Measurements from ENCODE around the gene RGS11. TPM values are rescaled to one million over a fixed set of nuclear protein-coding genes. Genes with fewer than 3 reads are reported as not detected.
A peak's percentile ranks its signal among the peaks of the same experiment; 100 is the strongest.

Gene RGS11
- not detected for total RNA-seq

DNA sequence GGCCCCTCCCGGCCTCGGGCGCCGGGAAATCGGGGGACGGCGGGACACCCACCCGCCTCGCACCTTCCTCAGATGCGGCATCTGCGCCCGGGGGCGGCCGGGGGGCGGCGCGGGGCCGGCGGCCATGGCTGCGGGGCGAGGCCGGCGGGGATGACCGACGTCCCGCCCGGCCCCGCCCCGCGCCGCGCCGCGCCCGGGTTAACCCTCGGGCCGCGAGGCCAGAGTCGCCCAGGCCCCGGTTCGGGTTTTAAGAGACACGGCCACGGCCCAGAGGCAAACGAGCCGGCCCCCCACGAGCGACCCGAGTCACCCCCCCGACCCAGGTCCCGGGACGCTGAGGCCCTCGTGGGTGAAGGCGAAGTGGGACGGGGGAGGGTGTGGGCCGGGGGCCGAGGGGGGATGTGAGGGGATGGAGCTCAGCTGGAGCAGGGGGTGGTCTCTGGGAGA lies at the start of gene RGS11:
Gene RGS11, minus strand, starts transcription at position 159 of the 447 bp plus-strand sequence. Its CDS starts 33 bp downstream, at position 126.
- peaks cover 26% of the 10 kb centered on the region for H3K27me3 Mint-ChIP-seq (ENCODE audit: low read depth)
- no peaks in the 10 kb centered on the region for H3K9me3 Mint-ChIP-seq (ENCODE audit: insufficient read depth)
- no peak within 1 kb of the TSS for H3K27ac Mint-ChIP-seq
- H3K4me1 Mint-ChIP-seq (ENCODE audit: low read depth) = peaks cover 9% of the 10 kb centered on the region
- H3K4me3 Mint-ChIP-seq = no peak within 1 kb of the TSS
- ChIA-PET POLR2A (no interaction called here), CTCF (no interaction called here)
- ATAC-seq (no peak), DNase-seq (no peak)
- no peaks in the 10 kb centered on the region for H3K36me3 Mint-ChIP-seq (ENCODE audit: low read depth)

DNA sequence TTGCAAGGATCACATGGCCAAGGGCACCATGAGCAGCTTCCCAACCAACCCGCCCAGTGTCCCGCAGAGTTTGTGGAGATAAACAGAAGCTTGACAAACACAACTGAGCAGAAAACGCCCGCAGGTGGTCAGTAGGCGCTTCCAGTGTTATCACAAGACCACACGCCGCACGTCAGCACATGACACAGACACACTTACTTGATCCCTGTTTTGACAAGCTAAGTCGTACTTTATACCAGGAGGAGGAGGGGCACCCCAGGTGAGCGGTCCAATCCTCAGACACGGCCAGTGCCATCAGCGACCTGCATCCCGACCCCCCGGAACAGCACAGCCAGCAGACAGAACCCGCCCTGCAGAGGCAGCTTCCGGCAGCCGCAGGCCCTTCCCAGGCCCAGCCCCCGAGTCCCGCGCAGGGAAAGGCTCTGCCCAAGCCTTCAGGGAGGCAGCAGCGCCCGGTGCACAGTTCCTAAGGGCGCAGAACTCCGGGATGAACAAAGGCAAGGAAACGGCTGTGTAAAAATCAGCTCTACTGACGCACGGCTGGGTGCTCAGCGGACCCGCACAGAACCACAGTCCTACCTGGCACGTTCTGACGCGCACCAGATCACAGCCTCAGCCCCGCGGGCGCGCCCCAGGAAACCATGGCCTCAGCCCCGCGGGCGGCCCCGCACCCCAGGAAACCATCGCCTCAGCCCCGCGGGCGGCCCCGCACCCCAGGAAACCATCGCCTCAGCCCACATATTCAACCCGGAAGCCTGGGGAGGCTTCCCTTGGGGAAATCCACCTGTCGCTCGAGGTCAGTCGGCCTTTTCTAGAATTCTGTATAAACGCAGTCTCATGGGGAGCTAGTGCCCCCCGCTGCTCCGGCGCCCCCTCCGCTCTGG lies 48.9 kb upstream of the RGS11 start:
- Mint-ChIP-seq H3K9me3 (ENCODE audit: insufficient read depth) (no peaks in the 10 kb centered on the region), H3K4me1 (ENCODE audit: low read depth) (peaks cover 42% of the 10 kb centered on the region), H3K27me3 (ENCODE audit: low read depth) (no peaks in the 10 kb centered on the region), H3K4me3 (peak overlapping the region; percentile 57), H3K36me3 (ENCODE audit: low read depth) (peaks cover 12% of the 10 kb centered on the region), H3K27ac (peak overlapping the region; percentile 75)
- POLR2A ChIA-PET = interaction anchor here (1.5 to 1.6 kb wide), 2 partner anchors 27 to 90 kb away, joined by 4 to 5 read pairs; partner anchors contain the start of genes AXIN1 and FAM234A
- DNase-seq (peak; percentile 70), ATAC-seq (peak; percentile 83)
- CTCF ChIA-PET = interaction anchor here (1.5 kb wide), 1 partner anchor 90 kb away, joined by 4 read pairs; the partner anchor contains the start of gene FAM234A

- no peak for ATAC-seq
- DNase-seq = no peak
- Mint-ChIP-seq H3K9me3 (ENCODE audit: insufficient read depth) (no peaks in the 10 kb centered on the region), H3K4me1 (ENCODE audit: low read depth) (peaks cover 44% of the 10 kb centered on the region), H3K27ac (no peak overlapping the region), H3K27me3 (ENCODE audit: low read depth) (no peaks in the 10 kb centered on the region), H3K36me3 (ENCODE audit: low read depth) (peaks cover 13% of the 10 kb centered on the region), H3K4me3 (no peak overlapping the region)
- CTCF ChIA-PET = interaction anchor here (1.5 kb wide), 1 partner anchor 89 kb away, joined by 4 read pairs; the partner anchor contains the start of gene FAM234A
- POLR2A ChIA-PET = interaction anchor here (1.5 kb wide), 1 partner anchor 89 kb away, joined by 5 read pairs; the partner anchor contains the start of gene FAM234A
Observed at GRCh38 chr16:324201-324450, 48.4 kb upstream of the RGS11 start.

DNA sequence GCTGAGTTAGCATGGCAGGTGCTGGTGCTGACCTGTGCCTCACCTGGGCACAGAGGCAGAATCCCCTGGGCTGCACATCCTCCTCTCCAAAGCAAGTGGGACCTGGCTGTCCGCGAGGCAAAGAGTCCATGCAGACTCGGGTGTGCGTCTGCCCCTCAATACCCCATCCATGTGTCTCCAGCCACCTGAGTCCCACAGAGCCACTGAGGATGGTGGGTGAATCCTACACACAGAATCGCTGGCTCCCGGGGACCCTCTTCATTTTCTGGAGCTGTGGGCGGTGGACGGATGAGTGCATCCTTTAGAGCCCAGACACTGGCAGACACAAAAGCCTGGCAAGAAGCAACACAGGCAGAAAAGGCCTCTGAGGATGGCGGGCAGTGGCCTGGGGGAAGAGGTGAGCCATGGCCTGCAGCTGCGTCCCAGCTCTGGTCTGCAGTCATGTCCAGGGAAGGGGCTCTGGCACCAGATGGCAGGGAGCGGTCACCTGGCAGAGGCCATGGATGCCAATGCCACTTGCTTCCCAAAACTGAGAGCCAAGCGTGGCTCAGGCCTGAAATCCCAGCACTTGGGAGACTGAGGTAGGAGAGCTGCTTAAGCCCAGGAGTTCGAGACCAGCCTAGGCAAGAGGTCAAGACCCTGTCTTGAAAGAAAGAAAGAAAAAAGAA lies 46.9 kb upstream of the RGS11 start:
- Mint-ChIP-seq H3K27me3 (ENCODE audit: low read depth) (no peaks in the 10 kb centered on the region), H3K9me3 (ENCODE audit: insufficient read depth) (no peaks in the 10 kb centered on the region), H3K27ac (no peak overlapping the region), H3K36me3 (ENCODE audit: low read depth) (peaks cover 13% of the 10 kb centered on the region), H3K4me3 (no peak overlapping the region), H3K4me1 (ENCODE audit: low read depth) (peaks cover 49% of the 10 kb centered on the region)
- ATAC-seq (no peak), DNase-seq (no peak)
- ChIA-PET CTCF (no interaction called here), POLR2A (interaction anchor here (0.7 kb wide), 1 partner anchor 87 kb away, joined by 3 read pairs; no protein-coding TSS in a partner anchor)

- ChIA-PET POLR2A (no interaction called here), CTCF (no interaction called here)
- Mint-ChIP-seq H3K4me1 (ENCODE audit: low read depth) (peaks cover 43% of the 10 kb centered on the region), H3K4me3 (no peak overlapping the region), H3K27ac (no peak overlapping the region), H3K27me3 (ENCODE audit: low read depth) (no peaks in the 10 kb centered on the region), H3K9me3 (ENCODE audit: insufficient read depth) (no peaks in the 10 kb centered on the region), H3K36me3 (ENCODE audit: low read depth) (peaks cover 13% of the 10 kb centered on the region)
- ATAC-seq (no peak), DNase-seq (no peak)
Observed at GRCh38 chr16:321532-321931, 45.8 kb upstream of the RGS11 start.

DNA sequence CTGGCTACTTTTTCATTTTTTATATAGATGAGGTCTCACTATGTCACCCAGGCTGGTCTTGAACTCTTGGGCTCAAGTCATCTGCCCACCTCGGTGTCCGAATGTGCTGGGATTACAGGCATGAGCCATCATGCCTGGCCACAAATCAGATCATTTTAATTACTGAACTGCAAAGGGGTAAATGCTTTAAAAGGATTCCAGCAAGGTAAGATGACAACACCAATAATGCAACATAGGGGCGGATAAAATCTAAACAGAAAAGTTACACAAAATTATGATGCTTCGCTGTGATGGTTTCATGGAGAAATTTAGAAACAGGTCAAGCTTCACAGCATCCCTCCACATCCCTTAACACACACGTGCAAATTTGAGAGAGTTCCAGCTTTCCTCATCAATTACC lies 44.5 kb upstream of the RGS11 start:
- Mint-ChIP-seq H3K27me3 (ENCODE audit: low read depth) (no peaks in the 10 kb centered on the region), H3K27ac (no peak overlapping the region), H3K4me1 (ENCODE audit: low read depth) (peaks cover 36% of the 10 kb centered on the region), H3K9me3 (ENCODE audit: insufficient read depth) (no peaks in the 10 kb centered on the region), H3K36me3 (ENCODE audit: low read depth) (peaks cover 8% of the 10 kb centered on the region), H3K4me3 (no peak overlapping the region)
- CTCF ChIA-PET = no interaction called here
- DNase-seq (no peak), ATAC-seq (no peak)
- POLR2A ChIA-PET = no interaction called here

GRCh38 chr16:318628-319027 lies 42.9 kb upstream of the RGS11 start:
- ChIA-PET CTCF (interaction anchor here (1.5 kb wide), 1 partner anchor 9 kb away, joined by 5 read pairs; no protein-coding TSS in a partner anchor), POLR2A (interaction anchor here (0.7 kb wide), 1 partner anchor 653 kb away, joined by 4 read pairs; no protein-coding TSS in a partner anchor)
- H3K4me1 Mint-ChIP-seq (ENCODE audit: low read depth) = peaks cover 23% of the 10 kb centered on the region
- DNase-seq (no peak), ATAC-seq (no peak)
- no peak overlapping the region for H3K4me3 Mint-ChIP-seq
- H3K36me3 Mint-ChIP-seq (ENCODE audit: low read depth) = peaks cover 7% of the 10 kb centered on the region
- H3K9me3 Mint-ChIP-seq (ENCODE audit: insufficient read depth) = no peaks in the 10 kb centered on the region
- H3K27me3 Mint-ChIP-seq (ENCODE audit: low read depth) = no peaks in the 10 kb centered on the region
- no peak overlapping the region for H3K27ac Mint-ChIP-seq

DNA sequence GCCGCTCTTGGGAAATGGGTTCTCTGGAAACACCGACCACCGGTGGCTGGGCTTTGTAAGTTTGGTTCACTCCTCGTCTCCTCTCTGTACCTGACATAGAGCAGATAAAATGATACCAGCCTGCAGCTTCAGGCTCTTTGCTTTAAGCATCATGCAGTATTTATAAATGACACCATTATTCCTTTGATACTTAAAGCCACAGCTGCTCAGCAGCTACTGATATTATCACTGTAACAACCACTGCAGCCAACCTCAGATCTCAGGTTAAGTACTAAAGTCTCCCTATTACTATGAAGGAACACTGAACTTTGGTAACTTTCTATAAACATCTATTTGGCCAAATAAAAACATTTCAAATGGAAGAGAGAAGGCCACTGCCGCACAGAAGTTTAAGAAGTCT lies 41.8 kb upstream of the RGS11 start:
- Mint-ChIP-seq H3K27me3 (ENCODE audit: low read depth) (no peaks in the 10 kb centered on the region), H3K9me3 (ENCODE audit: insufficient read depth) (no peaks in the 10 kb centered on the region), H3K4me1 (ENCODE audit: low read depth) (peaks cover 21% of the 10 kb centered on the region), H3K27ac (no peak overlapping the region), H3K36me3 (ENCODE audit: low read depth) (peaks cover 7% of the 10 kb centered on the region), H3K4me3 (no peak overlapping the region)
- DNase-seq (no peak), ATAC-seq (no peak)
- ChIA-PET POLR2A (no interaction called here), CTCF (no interaction called here)

DNA sequence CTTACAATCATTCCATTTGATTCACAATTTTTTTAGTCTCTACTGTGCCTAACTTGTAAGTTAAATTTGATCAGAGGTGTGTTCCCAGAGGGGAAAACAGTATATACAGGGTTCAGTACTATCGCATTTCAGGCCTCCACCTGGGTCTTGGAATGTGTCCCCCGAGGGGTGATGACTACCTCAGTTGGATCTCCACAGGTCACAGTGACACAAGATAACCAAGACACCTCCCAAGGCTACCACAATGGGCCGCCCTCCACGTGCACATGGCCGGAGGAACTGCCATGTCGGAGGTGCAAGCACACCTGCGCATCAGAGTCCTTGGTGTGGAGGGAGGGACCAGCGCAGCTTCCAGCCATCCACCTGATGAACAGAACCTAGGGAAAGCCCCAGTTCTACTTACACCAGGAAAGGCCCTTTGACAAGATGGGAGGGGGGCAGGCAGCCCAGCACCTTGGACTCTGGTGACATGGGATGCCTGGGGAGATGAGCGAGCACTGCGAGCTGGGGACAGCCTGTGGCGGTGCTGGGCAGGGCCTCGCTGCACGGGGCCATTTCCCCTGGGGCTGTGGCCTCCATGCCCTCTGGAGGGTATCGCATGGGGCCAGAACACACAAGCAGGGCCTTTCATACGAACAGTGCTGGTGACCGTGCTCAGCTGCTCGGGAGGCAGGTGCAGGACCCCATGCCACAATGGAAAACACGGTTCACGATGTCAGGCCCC lies 41.2 kb upstream of the RGS11 start:
- H3K4me1 Mint-ChIP-seq (ENCODE audit: low read depth) = peaks cover 21% of the 10 kb centered on the region
- ChIA-PET POLR2A (no interaction called here), CTCF (no interaction called here)
- H3K36me3 Mint-ChIP-seq (ENCODE audit: low read depth) = peaks cover 7% of the 10 kb centered on the region
- DNase-seq (no peak), ATAC-seq (no peak)
- H3K27me3 Mint-ChIP-seq (ENCODE audit: low read depth) = no peaks in the 10 kb centered on the region
- H3K27ac Mint-ChIP-seq = no peak overlapping the region
- H3K9me3 Mint-ChIP-seq (ENCODE audit: insufficient read depth) = no peaks in the 10 kb centered on the region
- no peak overlapping the region for H3K4me3 Mint-ChIP-seq

- Mint-ChIP-seq H3K36me3 (ENCODE audit: low read depth) (peaks cover 6% of the 10 kb centered on the region), H3K9me3 (ENCODE audit: insufficient read depth) (no peaks in the 10 kb centered on the region), H3K4me1 (ENCODE audit: low read depth) (peaks cover 18% of the 10 kb centered on the region), H3K4me3 (no peak overlapping the region), H3K27ac (no peak overlapping the region), H3K27me3 (ENCODE audit: low read depth) (no peaks in the 10 kb centered on the region)
- ChIA-PET CTCF (no interaction called here), POLR2A (no interaction called here)
- no peak for ATAC-seq
- DNase-seq = no peak
Observed at GRCh38 chr16:314795-315299, 39.1 kb upstream of the RGS11 start.

DNA sequence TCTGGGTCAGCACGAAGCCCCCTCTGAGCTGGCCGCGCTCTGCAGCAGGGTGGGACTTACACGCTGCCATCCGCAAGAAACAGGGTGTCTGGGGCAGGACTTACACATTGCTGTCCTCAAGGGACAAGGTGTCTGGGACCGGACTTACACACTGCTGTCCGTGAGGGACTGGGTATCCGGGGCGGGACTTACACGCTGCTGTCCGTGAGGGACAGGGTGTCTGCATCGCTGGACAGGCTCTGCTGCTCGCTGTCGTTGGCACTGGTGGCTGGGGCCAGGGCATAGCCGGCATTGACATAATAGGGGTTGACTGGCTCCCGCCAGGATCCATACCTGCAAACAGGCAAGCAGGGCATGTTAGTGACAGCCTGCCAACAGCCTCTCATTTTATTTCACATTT lies 38.6 kb upstream of the RGS11 start:
- no peak overlapping the region for H3K27ac Mint-ChIP-seq
- no peaks in the 10 kb centered on the region for H3K27me3 Mint-ChIP-seq (ENCODE audit: low read depth)
- H3K4me3 Mint-ChIP-seq = no peak overlapping the region
- ChIA-PET POLR2A (no interaction called here), CTCF (no interaction called here)
- peaks cover 19% of the 10 kb centered on the region for H3K4me1 Mint-ChIP-seq (ENCODE audit: low read depth)
- H3K36me3 Mint-ChIP-seq (ENCODE audit: low read depth) = peaks cover 4% of the 10 kb centered on the region
- DNase-seq = no peak
- no peak for ATAC-seq
- no peaks in the 10 kb centered on the region for H3K9me3 Mint-ChIP-seq (ENCODE audit: insufficient read depth)

- peaks cover 19% of the 10 kb centered on the region for H3K4me1 Mint-ChIP-seq (ENCODE audit: low read depth)
- DNase-seq (no peak), ATAC-seq (no peak)
- H3K36me3 Mint-ChIP-seq (ENCODE audit: low read depth) = peaks cover 11% of the 10 kb centered on the region
- H3K27ac Mint-ChIP-seq = no peak overlapping the region
- CTCF ChIA-PET = no interaction called here
- no peaks in the 10 kb centered on the region for H3K9me3 Mint-ChIP-seq (ENCODE audit: insufficient read depth)
- H3K27me3 Mint-ChIP-seq (ENCODE audit: low read depth) = no peaks in the 10 kb centered on the region
- H3K4me3 Mint-ChIP-seq = no peak overlapping the region
- POLR2A ChIA-PET = no interaction called here
Observed at GRCh38 chr16:311725-312124, 36.0 kb upstream of the RGS11 start.
